KMS-11 (cell line): ENCODE measurements around the gene UMODL1.

Source experiments
- H2AFZ ChIP-seq: fragments of 200-600 bp; sonication (generic); 2 replicates; pipeline ENCODE4 v1.6.1; 2016; ENCODE audit warnings: antibody characterized with exemption, mixed run types, low read depth
- H3K27ac ChIP-seq: fragments of 200-600 bp; sonication (generic); 2 replicates; pipeline ENCODE4 v1.6.1; 2016; ENCODE audit warnings: mild to moderate bottlenecking, mixed run types
- H3K27me3 ChIP-seq: fragments of 200-600 bp; sonication (generic); 2 replicates; pipeline ENCODE4 v1.6.1; 2017; ENCODE audit warnings: mild to moderate bottlenecking, low read depth, mixed run types, moderate library complexity; ENCODE audit not compliant: insufficient read depth
- H3K36me3 ChIP-seq: fragments of 200-600 bp; sonication (generic); 2 replicates; pipeline ENCODE4 v1.6.1; 2017; ENCODE audit warnings: mild to moderate bottlenecking, mixed run types; ENCODE audit not compliant: insufficient read depth
- H3K4me1 ChIP-seq: fragments of 200-600 bp; sonication (generic); 2 replicates; pipeline ENCODE4 v1.6.1; 2016; ENCODE audit warnings: mild to moderate bottlenecking, low read depth, mixed run types; ENCODE audit not compliant: poor library complexity, severe bottlenecking
- H3K4me2 ChIP-seq: fragments of 200-600 bp; sonication (generic); 2 replicates; pipeline ENCODE4 v1.7.0; 2016; ENCODE audit warnings: mild to moderate bottlenecking, mixed run types
- H3K4me3 ChIP-seq: fragments of 200-600 bp; sonication (generic); IDR thresholded peaks from 2 replicates; pipeline ENCODE4 v1.6.1; 2017; ENCODE audit warnings: low read depth, low read length, mixed read lengths; ENCODE audit not compliant: insufficient read depth
- H3K79me2 ChIP-seq: fragments of 200-600 bp; sonication (generic); 2 replicates; pipeline ENCODE4 v1.6.1; 2016; ENCODE audit warnings: low read depth, mixed run types; ENCODE audit not compliant: insufficient read depth
- H3K9ac ChIP-seq: fragments of 200-600 bp; sonication (generic); 2 replicates; pipeline ENCODE4 v1.6.1; 2016; ENCODE audit warnings: mild to moderate bottlenecking, mixed run types
- H4K20me1 ChIP-seq: fragments of 200-600 bp; sonication (generic); 2 replicates; pipeline ENCODE4 v1.6.1; 2016; ENCODE audit warnings: mild to moderate bottlenecking, mixed run types; ENCODE audit not compliant: insufficient read depth
- CTCF ChIP-seq: fragments of 200-600 bp; sonication (generic); conservative IDR thresholded peaks from 2 replicates; pipeline ENCODE4 v1.6.1; 2017; ENCODE audit warnings: low read depth, mild to moderate bottlenecking, antibody characterized with exemption, low read length, moderate library complexity, mixed read lengths

UMODL1 gene

GRCh38 chr21:42041711-42042110 lies 29.4 kb upstream of the UMODL1 start:
- Histone ChIP-seq H4K20me1 (no peaks in the 10 kb centered on the region), H3K27me3 (peaks cover 7% of the 10 kb centered on the region; the same call in 1 of the 2 replicates), H3K9ac (no peak overlapping the region), H3K79me2 (no peaks in the 10 kb centered on the region), H3K36me3 (no peaks in the 10 kb centered on the region), H3K4me3 (no peak overlapping the region), H3K4me2 (no peak overlapping the region), H3K27ac (no peak overlapping the region), H3K4me1 (no peaks in the 10 kb centered on the region), H2AFZ (no peak overlapping the region)
- no peak for TF ChIP-seq CTCF

DNA sequence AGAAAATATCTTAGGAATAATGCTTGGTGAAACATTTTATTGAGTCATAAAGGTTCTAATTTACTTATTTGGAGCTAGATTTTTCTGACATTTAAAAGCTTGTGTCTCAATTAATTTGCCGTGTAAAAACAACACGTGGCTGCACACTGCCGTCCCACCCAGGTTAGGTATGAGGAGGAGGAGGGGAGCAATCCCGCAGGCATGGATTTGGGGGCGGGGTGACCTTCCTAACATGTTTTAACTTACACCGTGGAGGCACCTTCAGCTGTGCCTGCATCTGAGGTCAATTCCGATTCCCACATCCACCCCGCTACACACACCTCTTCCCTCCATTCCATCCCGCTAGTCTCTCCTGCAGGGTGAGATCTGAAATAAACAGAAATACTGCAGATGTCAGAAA lies 28.5 kb upstream of the UMODL1 start:
- Histone ChIP-seq H2AFZ (no peak overlapping the region), H3K4me1 (no peaks in the 10 kb centered on the region), H3K4me3 (no peak overlapping the region)

GRCh38 chr21:42043201-42043895 lies 27.8 kb upstream of the UMODL1 start:
- H2AFZ ChIP-seq, result no peak overlapping the region
- no peak overlapping the region for H3K27ac ChIP-seq
- H4K20me1 ChIP-seq, result no peaks in the 10 kb centered on the region
- TF ChIP-seq CTCF, result no peak
- no peak overlapping the region for H3K9ac ChIP-seq
- H3K27me3 ChIP-seq, result peaks cover 7% of the 10 kb centered on the region; the same call in 1 of the 2 replicates
- no peaks in the 10 kb centered on the region for H3K79me2 ChIP-seq
- no peaks in the 10 kb centered on the region for H3K4me1 ChIP-seq
- no peaks in the 10 kb centered on the region for H3K36me3 ChIP-seq
- H3K4me3 ChIP-seq, result no peak overlapping the region
- no peak overlapping the region for H3K4me2 ChIP-seq

More for the DNA sequence above, 28.5 kb upstream of the UMODL1 start:
- H3K4me2 ChIP-seq, result no peak overlapping the region
- TF ChIP-seq CTCF, result no peak
- H3K9ac ChIP-seq, result no peak overlapping the region
- peaks cover 7% of the 10 kb centered on the region; the same call in 1 of the 2 replicates for H3K27me3 ChIP-seq
- no peaks in the 10 kb centered on the region for H3K79me2 ChIP-seq
- no peaks in the 10 kb centered on the region for H4K20me1 ChIP-seq
- no peak overlapping the region for H3K27ac ChIP-seq
- no peaks in the 10 kb centered on the region for H3K36me3 ChIP-seq

DNA sequence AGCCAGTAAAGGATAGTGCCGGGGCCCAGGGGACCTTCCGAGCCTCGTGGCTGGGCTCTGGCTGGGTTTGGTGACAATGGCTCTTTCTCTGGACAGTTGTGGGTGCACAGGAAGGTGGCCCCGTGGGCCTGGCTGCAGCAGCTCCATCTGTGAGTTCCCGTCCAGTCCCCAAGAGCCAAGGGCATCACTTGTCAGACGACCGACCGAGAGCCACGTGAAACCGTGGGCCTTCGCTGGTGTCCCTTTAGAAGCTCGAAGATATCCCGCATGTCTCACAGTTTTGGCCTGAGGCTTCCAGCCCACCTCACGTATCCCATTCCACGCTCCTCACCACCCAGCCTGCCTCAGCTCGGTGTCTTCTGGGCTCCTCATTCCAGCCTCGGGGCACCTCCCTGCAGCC lies 27.2 kb upstream of the UMODL1 start:
- peaks cover 7% of the 10 kb centered on the region; the same call in 1 of the 2 replicates for H3K27me3 ChIP-seq
- no peak overlapping the region for H3K27ac ChIP-seq
- TF ChIP-seq CTCF, result no peak
- H3K4me1 ChIP-seq, result no peaks in the 10 kb centered on the region
- no peak overlapping the region for H3K9ac ChIP-seq
- H3K4me2 ChIP-seq, result no peak overlapping the region
- H3K79me2 ChIP-seq, result no peaks in the 10 kb centered on the region
- no peaks in the 10 kb centered on the region for H4K20me1 ChIP-seq
- no peaks in the 10 kb centered on the region for H3K36me3 ChIP-seq
- H2AFZ ChIP-seq, result no peak overlapping the region
- H3K4me3 ChIP-seq, result no peak overlapping the region
